Retinal pigment epithelial cell (primary cell): Measurements from ENCODE around the gene CDH13.

Experiments
- DNase-seq: peaks from one replicate; pipeline ENCODE4 v3.0.0-alpha.2; 2010; ENCODE audit warnings: low read depth
- H3K4me3 ChIP-seq: 2 replicates; pipeline ENCODE4 v1.5.1; 2011; ENCODE audit warnings: mild to moderate bottlenecking, low read length, control low read depth, moderate library complexity
- CTCF ChIP-seq: conservative IDR thresholded peaks from 2 replicates; pipeline ENCODE4 v1.5.1; 2011; ENCODE audit warnings: low read depth, low read length, control low read depth, inconsistent platforms

Gene CDH13

GRCh38 chr16:82882226-82882625, 255.5 kb downstream of the CDH13 start:
- DNase-seq: no peak
- TF ChIP-seq CTCF: no peak
- no peak overlapping the region for H3K4me3 ChIP-seq

- H3K4me3 ChIP-seq: no peak overlapping the region
- no peak for TF ChIP-seq CTCF
- no peak for DNase-seq
These were observed 256.4 kb downstream of the CDH13 start for GRCh38 chr16:82882982-82883835.

DNA sequence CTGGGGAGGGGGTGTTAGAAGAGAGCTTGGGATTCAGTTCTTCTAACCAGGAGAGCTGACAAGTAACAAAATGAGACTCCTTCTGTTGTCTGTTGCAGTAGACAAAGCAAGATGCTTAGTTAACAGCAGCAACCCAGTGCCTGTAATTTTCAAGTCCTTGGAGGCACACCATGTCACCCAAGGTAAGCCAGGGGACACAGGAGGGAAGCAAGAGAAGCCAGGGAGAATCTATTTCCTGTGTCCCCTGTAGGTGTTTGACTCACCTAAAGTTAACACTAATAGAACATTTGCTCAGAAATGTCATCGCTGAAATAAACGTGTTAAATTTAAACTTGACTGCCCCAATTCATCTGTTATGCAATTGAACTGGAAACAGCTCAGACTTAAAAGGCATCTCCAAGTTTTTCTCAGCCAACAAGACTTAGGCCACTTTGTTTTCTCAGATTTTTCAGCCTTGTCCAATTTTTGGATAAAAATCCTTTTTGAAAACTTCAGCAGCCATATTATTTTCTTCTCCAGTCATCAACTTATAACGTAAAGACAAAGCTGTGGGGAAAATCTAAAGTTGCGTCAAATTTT, 257.6 kb downstream of the CDH13 start:
- TF ChIP-seq CTCF: no peak
- H3K4me3 ChIP-seq: no peak overlapping the region
- no peak for DNase-seq

- no peak for TF ChIP-seq CTCF
- no peak overlapping the region for H3K4me3 ChIP-seq
- DNase-seq: no peak
These were observed 259.4 kb downstream of the CDH13 start for GRCh38 chr16:82886146-82886545.

- peak; percentile 62 for DNase-seq
- H3K4me3 ChIP-seq: no peak overlapping the region
These were observed 261.8 kb downstream of the CDH13 start for GRCh38 chr16:82888591-82889001.

GRCh38 chr16:82891424-82891823, 264.7 kb downstream of the CDH13 start:
- H3K4me3 ChIP-seq: no peak overlapping the region
- DNase-seq: no peak
- no peak for TF ChIP-seq CTCF

More at GRCh38 chr16:82888591-82889001, 261.8 kb downstream of the CDH13 start:
- no peak for TF ChIP-seq CTCF

GRCh38 chr16:82891918-82892317, 265.1 kb downstream of the CDH13 start:
- DNase-seq: no peak
- no peak overlapping the region for H3K4me3 ChIP-seq
- TF ChIP-seq CTCF: no peak
